SIG-M5 treated with dmso at 0.1 percent for 504 hours (cell line): ENCODE data around the gene CHI3L2.
A peak's percentile ranks its signal among the peaks of the same experiment; 100 is the strongest.

ENCODE experiments used
- DNase-seq: peaks from one replicate; lab custom pipeline; 2025; ENCODE audit not compliant: unreplicated experiment; lab: John Stamatoyannopoulos, UW

CHI3L2 gene

GRCh38 chr1:111219557-111220286, 7.8 kb upstream of the CHI3L2 start:
- peak; percentile 95 for DNase-seq

- no peak for DNase-seq
Measured at GRCh38 chr1:111220302-111220890, 7.1 kb upstream of the CHI3L2 start.

DNA sequence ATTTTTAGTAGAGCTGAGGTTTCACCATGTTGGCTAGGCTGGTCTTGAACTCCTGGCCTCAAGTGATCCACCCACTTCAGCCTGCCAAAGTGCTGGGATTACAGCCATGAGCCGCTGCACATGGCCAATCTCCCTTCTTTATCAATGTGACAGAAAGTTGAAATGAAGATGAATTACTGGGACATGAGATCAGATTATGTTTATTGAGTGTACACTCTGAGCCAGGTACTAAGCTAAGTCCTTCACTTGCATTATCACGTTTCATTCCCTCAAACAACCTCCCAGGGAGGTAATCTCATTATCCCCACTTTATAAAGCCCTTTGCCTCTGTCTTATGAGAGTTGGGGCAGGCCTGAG, 6.3 kb upstream of the CHI3L2 start:
- DNase-seq: no peak

DNA sequence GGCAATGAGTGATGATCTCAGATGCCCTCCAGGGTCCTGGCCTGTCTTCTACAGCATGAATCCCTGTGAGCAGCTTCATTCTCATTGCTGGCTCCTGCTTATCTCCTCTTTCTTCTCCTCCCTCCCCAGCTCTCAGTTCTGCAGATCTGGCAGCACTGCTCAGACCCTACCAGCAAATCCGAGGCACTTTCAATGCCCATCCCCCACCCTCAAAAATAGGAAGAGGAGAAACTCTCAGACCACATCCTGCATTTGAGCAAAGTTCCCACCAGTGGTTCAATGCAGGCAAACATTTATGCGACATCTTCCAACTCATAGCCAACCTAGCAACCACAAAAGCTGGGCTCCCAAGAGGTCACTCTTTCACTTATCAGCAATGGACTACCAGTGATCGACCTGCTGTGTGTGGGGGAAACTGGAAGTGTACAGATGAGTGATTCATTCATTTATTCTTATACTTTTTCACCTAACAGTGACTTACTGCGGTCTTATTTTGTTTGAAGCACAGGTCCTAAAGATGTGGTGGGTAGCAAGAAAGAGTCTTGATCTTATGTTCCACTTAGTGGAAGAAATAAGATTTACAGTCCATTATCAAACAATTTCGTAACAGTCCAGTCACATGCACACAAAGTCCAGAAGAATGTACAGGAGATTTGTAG, 5.8 kb upstream of the CHI3L2 start:
- peak; percentile 94 for DNase-seq

GRCh38 chr1:111222308-111223125, 5.0 kb upstream of the CHI3L2 start:
- peak; percentile 56 for DNase-seq

GRCh38 chr1:111223126-111223685, 4.3 kb upstream of the CHI3L2 start:
- no peak for DNase-seq

DNA sequence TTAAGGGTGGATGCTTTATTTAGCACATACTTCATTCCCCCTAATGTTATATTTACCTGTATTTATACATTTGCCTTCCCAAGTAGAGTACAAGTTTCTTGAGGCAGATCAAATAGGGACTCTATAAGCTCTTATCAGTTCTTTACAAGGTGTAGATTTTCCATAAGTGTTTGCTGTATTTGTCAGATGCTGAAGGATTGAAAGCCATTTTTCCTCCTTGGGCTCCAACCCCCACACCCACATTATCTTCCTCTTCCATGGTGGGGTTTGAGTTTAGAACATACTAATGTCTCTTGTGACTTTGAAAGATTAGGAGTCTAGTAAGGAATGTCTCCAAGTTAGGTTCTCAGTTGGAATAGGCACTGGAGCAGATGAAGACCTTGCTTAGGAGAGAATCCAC, 2.4 kb upstream of the CHI3L2 start:
- no peak for DNase-seq

DNA sequence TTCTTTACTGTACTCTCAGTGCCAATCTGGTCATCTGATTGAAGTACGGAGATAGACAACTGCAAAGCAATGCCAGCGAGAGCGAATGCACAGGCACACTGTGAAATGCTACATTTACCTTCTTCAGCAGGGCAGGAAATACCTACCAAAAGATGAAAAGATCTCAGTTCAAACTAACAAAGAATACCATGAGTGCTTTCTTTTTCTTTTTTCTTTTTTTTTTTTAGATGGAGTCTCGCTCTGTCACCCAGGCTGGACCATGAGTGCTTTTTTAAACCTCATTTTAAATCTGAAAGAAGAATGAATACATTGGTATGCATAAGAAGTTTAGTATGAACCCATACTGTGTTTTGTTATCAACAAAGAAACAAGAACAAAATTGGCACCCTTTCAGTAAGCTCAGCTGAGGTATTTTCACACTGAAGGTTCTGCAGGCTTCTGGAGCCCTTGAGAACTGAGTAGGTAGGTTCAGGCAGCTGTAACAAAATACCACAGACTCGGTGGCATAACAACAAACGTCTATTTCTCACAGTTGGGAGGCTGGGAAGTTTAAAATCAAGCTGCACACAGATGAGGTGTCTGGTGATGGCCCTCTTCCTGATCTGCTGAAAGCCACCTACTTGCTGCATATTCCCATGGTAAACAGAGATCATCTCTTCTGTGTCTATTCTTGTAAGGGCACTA, 1.7 kb upstream of the CHI3L2 start:
- DNase-seq: no peak

GRCh38 chr1:111227851-111228747, 586 bp downstream of the CHI3L2 start:
- DNase-seq: no peak

DNA sequence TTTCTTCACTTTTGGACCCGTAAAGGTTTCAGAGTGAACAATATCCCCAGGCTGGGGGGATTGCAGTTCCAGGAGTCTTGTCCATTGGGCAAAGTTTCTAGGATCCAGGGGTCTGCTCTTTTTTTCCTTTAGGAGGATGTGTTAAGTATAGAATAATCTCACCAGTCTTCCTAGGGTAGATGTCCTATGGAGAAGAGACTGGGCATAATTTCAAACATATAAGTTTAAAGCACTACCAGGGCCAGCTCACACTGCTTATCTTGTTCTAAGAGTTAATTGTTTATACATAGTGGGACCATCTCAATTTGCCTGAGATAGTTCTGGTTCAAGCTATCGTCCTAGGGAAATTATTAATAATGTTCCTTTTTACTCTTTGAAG, 1.2 kb downstream of the CHI3L2 start:
- DNase-seq: no peak

- no peak for DNase-seq
Measured at GRCh38 chr1:111232134-111232533, 4.6 kb downstream of the CHI3L2 start.

- DNase-seq: no peak
Measured at GRCh38 chr1:111234258-111234657, 6.7 kb downstream of the CHI3L2 start.

DNA sequence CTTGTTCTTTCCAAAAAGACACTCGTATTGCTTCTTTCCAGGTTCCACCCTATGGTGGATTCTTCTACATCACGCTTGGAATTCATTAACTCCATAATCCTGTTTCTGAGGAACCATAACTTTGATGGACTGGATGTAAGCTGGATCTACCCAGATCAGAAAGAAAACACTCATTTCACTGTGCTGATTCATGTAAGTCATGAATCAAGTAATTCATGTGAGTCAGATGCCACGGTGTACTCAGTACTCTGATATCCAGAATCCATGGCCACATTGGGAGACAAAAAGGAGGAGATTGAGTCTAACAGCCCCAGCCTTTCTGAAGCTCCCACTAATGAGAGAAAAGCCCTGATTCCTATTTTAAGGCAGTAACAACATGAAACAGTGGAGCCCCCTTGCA, 7.4 kb downstream of the CHI3L2 start:
- no peak for DNase-seq

- DNase-seq: no peak
Measured at GRCh38 chr1:111236379-111236778, 8.9 kb downstream of the CHI3L2 start.

GRCh38 chr1:111236806-111237205, 9.3 kb downstream of the CHI3L2 start:
- DNase-seq: no peak

DNA sequence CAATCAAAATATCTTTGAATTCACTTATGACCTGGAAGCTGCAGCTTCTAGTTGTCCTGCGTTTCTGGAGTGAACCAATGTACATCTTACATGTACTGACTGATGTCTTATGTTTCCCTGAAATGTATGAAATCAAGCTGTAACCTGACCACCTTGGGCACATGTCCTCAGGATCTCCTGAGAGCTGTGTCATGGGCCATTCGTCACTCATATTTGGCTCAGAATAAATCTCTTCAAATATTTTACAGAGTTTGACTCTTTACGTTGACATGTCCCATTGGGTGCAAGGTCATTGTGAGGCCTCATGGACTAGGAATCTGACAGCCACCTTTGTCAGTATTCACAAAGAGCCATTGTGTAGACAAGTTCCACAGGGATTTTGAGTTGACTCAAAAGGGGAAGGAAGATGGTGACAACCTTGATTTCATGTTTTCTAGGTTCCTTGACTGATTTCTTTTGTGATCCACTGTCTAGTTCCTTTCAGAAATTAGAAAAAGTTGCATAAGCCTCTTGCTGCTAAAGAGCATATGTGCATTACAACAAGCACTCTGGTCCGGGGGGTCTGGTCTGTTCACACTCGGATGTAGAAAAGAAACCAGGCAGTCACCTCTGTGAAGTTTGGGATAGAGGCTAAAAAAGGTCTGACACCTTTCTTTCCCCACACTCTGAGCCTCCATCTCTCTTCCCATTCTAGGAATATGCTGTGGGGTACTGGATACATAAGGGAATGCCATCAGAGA, 10.7 kb downstream of the CHI3L2 start:
- no peak for DNase-seq

DNA sequence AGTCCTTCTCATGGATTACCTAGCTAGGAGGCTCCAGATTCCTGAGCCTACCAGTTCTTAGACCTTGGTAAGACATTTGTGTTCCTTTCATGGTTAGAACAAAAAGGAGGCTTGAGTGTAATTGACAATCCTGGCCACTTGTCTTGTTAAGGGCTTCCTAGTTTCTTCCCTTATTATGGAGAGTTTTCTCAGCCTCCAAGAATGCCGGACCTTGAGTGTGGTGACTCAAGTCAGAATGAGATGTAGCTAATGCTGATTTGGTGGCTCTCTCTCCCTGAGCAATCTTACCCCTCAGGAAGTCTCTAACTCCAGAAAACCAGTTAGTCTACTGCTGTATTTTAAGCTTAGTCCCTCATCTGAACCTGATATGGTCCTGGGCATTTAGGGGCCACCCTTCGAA, 14.3 kb downstream of the CHI3L2 start:
- DNase-seq: no peak

DNA sequence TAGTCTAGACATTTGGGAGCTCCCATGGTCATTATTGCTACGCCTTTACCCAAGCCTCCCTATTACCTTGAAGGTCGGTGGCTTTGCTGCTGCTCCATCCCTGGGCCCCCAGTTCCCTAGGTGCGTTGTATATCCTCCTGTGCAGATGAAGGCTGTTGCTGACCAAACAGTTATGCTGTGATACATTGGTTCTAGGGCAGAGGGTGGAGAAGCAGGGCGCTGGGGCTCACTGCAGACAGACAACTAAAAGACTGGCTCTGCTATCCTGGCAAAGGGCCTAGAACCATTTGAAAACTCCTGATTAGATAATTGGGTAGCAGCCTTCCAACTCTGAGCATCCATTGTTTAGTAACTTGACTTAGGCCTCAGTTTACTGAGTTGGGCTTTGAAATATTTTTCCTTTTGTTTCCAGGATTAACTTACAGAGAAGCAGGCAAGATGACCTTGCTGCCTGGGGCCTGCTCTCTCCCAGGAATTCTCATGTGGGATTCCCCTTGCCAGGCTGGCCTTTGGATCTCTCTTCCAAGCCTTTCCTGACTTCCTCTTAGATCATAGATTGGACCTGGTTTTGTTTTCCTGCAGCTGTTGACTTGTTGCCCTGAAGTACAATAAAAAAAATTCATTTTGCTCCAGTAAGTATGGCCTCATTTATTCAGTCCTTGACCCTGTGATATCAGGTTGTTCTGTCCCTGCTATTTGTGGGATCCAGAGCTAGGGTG, 15.5 kb downstream of the CHI3L2 start:
- no peak for DNase-seq
